HK-2 (cell line): ENCODE data around the gene PRXL2A.
A peak's percentile ranks its signal among the peaks of the same experiment; 100 is the strongest.
"Not testable (repeated sequence)": the region's sequence is repeated elsewhere in the genome, so short reads cannot be mapped to it uniquely, and the experiment has no call there.

Source experiments
- DNase-seq: peaks from one replicate; pipeline ENCODE4 v3.0.0-alpha.2; 2018; ENCODE audit not compliant: unreplicated experiment

The PRXL2A gene, protein sequence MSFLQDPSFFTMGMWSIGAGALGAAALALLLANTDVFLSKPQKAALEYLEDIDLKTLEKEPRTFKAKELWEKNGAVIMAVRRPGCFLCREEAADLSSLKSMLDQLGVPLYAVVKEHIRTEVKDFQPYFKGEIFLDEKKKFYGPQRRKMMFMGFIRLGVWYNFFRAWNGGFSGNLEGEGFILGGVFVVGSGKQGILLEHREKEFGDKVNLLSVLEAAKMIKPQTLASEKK

DNA sequence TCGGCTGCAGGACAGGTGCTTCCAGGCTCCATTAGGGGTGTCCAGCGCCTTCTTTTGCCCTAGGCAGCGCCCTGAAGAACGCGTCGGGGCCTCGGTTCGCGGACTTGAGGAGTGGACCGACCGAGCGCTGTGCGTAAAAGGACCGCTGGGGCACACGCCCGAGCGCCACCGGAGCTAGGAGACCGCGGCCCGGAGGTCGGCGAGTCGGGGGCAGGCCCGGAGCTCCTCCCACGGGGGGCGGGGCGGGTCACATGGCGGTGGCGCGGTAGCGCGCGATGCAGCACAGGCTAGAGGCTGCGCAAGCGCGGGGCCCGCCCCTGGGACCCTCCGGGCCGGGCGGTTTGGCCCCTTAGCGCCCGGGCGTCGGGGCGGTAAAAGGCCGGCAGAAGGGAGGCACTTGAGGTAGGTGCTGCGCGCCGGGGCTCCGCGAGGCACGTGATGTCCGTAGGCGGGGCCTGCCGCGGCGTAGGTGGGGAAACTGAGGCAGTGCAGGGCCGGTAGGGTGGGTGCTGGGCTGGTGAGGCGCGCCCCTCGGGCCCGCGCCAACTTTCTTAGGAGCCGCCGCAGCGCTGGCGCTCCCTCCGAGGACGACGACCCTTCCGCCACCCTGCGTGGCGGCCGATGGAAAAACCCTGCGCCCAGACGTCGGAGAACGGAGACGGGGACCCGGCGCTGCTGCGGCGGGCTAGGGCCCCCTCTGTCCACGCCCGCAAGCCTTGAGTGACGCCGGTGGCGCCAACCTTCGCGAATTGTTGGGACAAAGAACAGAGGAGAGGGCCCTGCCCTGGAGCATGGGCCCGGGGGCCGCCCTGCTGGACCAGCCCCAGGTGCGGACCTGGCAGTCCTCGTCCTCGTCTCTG is at the start of gene PRXL2A:
TSS of gene PRXL2A (plus strand) at position 310 of the 860 bp plus-strand sequence. CDS start 11,917 bp downstream, outside the sequence.
- DNase-seq = peak; percentile 90

DNA sequence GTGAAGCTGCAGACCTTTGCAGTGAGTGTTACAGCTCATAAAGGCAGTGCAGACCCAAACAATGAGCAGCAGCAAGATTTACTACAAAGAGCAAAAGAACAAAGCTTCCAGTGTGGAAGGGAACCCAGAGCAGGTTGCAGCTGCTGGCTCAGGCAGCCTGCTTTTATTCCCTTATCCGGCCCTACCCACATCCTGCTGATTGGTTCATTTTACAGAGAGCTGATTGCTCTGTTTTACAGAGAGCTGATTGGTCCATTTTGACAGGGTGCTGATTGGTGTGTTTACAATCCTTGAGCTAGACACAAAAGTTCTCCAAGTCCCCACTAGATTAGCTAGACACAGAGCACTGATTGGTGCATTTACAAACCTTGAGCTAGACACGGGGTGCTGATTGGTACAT is 49.4 kb upstream of the PRXL2A start:
- DNase-seq = not testable (repeated sequence)

DNA sequence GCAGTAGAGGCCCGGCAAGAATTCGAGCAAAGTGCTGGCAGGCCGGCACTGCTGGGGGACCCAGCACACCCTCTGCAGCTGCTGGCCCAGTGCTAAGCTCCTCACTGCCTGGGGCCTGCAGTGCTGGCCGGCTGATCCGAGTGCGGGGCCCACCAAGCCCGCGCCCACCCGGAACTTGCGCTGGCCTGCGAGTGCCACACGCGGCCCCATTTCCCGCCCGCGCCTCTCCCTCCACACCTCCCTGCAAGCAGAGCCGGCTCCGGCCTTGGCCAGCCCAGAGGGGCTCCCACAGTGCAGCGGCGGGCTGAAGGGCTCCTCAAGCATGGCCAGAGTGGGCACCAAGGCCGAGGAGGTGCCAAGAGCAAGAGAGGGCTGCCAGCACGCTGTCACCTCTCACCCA is 48.7 kb upstream of the PRXL2A start:
- no peak for DNase-seq

DNA sequence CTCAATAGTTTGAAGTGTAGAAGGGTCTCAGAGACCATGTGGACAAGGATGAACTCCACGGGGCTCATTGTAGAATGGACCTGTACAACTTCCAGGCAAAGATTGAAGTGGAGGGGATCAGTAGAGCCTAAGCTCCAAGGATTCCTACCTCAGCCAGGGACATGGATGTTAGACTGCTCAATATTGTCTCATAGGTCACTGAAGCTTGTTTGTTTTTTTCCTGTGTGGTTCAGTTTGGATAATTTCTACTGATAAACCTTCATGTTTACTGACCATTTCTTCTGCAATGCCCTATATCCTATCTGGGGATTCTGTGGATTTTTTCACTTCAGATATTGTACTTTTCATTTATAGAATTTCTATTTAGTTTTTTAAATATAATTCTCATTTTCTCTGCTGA is 42.8 kb upstream of the PRXL2A start:
- no peak for DNase-seq

DNA sequence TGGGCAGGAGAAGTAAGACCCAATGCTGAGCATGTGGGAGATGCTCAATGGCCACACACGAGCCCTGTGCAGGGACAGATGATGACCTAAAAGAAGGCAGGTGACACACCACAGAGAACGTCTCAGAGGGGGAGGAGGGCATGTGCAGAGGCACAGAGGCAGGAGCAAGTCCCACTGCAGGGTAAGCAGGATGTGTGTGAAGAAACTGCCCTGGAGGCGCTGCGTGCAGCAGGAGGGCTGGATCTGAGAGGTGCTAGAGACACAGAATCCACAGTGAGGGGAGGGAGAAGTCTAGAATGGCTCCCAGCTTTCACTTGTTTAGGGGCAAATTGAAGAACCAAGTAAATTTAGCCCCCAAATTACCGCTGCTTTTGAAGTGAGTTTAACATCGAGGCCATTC is 36.9 kb upstream of the PRXL2A start:
- DNase-seq = no peak

DNA sequence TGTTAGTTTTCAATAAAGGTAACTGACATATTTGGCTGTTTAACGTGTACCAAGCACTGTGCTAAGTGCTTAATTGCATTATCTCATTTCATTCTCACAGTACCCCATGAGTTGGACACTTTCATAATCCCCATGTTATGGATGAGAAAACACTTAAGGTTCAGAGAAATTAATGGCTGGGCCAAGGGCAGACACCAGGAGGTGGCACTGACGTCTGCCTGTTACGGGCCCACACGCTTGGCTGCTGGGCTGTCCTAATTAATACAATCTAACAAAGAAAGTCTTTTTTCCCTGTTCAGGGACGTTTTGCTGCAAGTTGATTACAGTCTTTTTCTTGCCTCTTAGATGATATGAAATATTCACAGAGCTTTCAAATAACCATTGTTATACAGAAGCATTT is 35.7 kb upstream of the PRXL2A start:
- no peak for DNase-seq

DNA sequence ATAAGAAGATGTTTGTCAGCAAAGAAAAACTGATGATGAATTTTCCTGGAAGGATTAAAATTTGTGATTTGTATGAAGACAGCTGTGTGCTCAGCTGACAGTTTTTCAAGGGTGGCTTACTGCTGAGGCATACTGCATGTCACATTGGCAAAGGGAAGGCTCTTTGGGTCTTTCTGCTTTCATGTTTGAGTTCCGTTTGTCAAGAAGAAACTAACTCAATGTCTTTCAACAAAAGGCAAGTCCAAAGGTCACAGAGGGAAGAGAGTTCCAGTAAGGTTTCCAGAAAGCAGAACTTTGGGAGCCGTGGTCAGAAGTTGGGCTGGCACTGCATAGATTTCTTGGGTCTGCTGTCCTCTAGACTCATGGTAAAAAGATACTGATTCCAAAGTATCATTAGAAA is 34.8 kb upstream of the PRXL2A start:
- no peak for DNase-seq

DNA sequence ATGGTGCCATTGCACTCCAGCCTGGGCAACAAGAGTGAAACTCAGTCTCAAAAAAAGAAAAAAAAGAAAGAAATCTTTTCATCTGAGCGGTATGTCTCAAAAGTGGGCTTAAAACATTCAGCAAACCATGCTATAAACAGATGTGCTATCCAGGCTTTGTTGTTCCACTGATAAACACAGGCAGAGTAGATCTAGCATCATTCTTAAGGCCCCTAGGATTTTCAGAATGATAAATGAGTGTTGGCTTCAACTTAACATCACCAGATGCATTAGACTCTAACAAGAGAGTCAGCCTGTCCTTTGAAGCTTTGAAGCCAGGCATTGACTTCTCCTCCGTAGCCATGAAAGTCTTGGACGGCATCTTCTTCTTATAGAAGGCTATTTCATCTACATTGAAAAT is 28.6 kb upstream of the PRXL2A start:
- DNase-seq = no peak

DNA sequence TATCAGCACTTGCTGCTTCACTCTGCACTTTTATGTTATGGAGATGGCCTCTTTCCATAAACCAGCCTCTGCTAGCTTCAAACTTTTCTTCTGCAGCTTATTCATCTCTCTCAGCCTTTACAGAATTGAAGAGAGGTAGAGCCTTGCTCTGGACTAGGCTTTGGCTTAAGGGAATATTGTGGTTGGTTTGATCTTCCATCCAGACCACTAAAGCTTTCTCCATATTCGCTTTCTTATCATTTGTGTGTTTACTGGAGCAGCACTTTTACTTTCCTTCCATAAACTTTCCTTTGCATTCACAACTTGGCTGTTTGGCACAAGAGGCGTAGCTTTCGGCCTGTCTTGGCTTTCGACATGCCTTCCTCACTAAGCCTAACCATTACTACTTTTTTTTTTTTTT is 28.2 kb upstream of the PRXL2A start:
- DNase-seq = no peak

DNA sequence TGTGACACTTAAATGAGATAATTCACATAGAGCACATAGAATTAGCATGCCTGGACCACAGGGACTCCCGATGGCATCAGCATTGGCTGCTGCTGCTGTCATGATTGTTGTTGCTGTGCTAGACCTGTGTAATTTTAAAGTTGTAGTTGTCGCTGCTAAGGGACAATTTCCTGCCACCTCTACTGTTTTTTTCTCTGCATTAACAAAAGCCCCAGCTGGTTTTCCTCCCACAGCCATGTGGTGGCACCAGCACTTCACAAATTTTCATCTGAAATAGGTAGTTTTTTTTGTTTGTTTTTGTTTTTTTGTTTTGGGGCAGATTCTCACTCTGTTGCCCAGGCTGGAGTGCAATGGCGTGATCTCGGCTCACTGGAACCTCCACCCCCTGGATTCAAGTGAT is 25.4 kb upstream of the PRXL2A start:
- DNase-seq = peak; percentile 25

DNA sequence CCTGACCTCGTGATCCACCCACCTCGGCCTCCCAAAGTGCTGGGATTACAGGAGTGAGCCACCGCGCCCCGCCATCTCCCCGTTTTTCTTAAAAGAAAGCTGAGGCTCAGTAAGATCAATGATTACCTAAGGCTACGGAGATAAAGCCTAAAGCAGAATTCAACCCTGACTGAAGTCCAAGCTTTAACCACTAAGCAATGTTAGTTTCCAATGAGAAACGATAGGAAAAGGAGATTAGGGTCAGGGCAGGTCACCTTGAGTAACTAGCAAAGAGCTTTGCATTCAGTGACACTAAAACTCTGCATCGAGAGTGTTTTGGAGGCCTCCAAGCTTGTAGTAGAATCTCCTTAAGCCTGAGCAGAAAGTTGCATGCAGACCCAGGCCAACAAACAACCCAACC is 17.6 kb upstream of the PRXL2A start:
- DNase-seq = no peak

DNA sequence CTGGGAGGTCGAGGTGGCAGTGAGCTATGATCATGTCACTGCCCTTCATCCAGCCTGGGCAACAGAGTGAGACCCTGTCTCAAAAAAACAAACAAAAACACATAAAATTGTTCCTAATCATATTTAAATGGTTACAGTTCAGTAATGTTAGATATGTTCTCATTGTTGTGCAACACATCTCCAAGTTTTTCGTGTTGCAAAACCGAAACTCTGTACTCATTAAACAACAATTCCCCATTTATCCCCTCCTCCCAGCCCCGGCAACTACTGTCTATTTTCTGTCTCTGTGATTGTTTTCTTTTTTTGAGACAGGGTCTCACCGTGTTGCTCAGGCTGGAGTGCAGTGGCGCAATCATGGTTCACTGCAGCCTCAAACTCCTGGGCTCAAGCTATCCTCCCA is 16.1 kb upstream of the PRXL2A start:
- DNase-seq = no peak

DNA sequence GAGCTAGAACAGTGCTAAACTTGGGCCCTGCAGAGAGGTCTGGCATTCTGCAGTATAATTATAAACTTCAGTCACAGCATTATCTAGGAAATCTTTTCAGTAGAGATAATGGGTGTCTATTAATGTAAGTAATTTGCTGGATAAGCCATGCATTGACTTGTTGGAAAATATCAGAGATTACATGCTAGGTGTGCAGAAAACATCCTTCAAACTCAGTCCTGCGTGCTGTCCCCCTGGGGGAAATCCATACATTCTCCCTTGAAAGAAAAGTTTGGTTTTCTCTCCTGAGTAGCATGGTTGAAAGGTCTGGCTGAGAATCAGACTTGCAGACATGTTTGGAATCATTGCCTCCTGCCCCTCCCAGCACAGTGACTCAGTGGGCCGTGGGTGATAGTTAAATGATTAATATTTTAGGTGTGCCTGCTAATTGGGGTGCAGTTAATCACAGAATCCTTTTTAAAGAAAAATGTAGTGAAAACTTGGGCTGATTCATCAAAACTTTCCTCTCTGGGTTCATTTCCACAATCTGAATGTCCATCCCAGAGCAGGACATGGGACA is 13.9 kb upstream of the PRXL2A start:
- DNase-seq = no peak

DNA sequence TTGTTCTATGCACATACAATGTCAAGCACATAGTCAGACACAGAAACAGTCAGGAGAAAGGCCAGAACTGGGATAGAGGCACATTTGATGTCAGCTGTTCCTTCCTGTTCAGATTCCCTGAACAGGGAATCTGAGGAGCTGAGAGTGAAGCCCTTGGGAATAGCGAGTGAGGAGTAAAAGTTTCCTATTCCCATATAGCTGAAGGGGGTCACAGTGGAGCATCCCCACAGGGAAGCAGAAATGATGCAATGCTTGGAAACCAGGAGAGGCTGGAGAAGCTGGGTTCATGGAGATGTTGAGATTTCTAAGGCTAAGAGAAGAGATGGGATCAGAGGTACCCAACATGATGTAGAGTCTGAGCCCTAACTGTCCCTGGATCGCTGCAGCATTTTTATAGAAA is 11.3 kb upstream of the PRXL2A start:
- DNase-seq = no peak

DNA sequence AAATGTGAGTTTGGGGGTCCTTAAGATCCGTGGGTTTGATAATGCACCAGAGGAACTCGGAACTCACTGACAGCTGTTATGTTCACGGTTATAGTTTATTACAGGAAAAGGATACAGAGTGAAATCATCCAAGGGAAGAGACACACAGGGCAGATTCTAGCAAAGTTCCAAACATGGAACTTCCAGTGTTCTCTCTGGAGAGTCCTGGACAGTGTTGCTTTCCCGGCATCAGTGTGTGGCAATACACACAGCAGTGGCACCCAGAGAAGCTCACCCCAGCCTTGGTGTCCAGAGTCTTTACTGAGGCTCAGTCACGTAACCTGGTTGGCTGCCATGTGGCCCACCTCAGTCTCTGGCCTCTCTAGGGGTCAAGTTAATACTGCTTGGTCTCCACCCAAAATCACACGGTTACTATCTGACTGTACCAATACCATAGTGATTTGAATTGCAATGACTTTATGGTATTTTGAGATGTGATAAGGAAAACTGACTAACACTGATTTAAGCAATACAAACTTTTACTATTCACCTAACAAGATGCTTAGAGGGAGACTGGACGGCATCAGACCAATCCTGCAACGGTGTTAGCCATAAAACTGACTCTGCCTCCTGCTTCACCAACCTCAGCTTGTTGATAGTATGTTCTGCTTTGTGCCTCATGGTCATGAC is 8.1 kb upstream of the PRXL2A start:
- DNase-seq = no peak

DNA sequence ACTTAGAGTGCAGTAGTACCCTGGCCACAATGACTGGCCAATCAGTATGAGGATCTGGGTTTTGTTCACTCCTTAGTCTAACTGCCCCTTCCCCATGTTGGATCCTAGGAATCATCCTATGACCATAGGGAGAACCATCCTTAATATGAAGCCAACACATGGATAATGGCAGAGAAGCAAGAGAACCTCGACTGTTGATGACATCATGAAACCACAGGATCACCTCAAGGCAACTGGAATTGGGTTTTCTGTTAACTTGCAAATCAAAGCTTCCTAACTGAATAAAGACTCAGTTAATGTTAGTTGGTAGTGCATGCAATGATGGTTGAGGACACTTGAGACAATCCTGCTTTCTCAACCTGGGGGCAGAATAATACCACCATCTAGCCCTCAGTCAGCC is 3.3 kb upstream of the PRXL2A start:
- no peak for DNase-seq

DNA sequence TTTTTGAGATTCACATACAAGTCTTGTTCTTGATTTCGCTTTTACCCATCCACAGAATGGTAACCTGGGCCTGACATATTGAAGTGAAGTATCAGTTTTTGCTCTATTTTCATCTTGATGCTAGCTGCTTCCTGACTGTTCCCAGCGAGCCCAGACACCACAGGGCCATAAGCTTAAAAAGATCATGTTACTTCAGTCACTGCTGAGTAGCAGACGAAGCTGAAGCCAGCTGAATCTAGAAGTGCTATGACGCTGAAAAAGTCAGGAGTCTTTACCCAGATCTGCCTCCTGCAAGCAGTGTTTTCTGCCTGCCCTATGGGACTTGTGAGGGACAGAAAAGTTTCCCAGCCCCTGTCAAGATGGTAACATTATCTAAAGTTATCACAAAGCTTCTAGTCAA is 2.7 kb upstream of the PRXL2A start:
- DNase-seq = no peak

DNA sequence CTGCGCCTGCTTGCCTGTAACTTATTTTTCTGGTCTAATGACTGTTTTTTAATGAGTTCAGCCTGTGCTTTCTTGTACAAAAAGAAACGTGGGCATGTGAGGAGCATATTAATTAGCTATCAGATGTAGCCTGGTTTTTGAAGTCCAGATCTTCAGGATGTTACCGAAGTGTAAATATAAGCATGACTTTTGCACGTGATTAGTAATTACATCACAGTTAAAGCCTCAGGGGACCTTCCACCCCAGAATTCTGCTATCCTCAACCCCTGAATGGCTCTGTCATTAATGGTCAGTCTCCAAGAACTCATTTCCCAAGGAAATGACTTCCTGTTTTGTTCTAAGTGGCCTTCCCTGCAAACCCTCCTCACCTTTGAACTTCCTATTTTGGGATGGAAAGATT is 2.1 kb upstream of the PRXL2A start:
- DNase-seq = no peak

DNA sequence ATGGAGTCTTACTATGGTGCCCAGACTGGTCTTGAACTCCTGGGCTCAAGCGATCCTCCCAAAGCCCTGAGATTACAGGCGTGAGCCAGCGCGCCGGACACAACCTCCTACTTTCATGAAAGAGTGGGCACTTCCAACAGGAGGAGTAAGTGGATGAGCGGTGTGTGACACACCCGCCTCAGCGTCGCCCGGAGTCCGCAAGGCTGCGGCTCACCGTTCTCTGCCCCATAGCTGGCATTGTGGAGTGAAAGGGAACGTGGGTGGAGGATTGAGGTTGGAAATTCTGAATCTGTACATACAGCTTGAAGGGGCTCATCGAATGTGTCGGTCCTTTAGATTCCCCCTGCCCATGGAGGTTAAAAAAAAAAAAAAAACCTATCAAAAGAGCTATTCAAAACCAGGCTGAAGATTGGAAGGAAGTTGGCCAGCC is 524 bp upstream of the PRXL2A start:
- peak; percentile 81 for DNase-seq

DNA sequence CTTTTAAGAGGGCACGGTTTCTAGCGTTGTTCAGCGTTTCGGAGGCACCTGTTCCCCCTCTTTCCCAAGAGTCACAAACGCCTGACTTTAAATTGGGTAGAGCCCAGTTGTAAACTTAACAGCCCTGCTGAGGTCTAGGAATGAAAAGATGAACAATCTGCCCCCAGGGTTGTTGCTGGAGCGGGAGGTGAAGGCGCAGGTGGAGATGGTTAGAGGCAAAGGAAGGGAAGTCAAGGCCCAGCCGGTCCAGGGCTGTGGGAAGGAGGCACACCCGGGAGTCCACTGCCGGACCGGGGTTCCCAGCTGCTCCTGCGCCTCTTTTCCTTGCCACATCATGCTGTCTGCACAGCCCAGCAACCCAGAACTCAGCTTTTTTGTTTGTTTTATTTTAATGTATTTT is 770 bp downstream of the PRXL2A start:
- DNase-seq = no peak

DNA sequence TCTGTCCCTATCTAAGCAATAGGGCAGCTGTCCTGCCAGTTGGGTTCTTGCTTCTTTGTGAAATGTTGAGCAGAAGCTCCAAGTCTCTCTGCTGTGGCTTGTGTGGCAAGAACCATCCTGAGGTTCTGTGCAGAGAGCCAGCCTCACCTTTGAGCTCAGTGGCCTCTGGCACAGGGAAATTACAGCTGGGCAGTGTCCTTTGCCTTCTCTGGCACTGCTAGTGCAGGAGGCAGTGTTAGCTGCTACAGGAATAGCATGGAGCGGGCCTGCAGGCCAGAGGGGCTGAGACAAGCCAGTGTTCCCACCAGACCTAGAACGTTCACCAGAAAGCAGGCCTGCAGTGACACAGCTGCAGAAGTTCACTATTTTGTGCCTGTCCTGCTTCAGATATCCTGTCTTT is 1.8 kb downstream of the PRXL2A start:
- DNase-seq = no peak

DNA sequence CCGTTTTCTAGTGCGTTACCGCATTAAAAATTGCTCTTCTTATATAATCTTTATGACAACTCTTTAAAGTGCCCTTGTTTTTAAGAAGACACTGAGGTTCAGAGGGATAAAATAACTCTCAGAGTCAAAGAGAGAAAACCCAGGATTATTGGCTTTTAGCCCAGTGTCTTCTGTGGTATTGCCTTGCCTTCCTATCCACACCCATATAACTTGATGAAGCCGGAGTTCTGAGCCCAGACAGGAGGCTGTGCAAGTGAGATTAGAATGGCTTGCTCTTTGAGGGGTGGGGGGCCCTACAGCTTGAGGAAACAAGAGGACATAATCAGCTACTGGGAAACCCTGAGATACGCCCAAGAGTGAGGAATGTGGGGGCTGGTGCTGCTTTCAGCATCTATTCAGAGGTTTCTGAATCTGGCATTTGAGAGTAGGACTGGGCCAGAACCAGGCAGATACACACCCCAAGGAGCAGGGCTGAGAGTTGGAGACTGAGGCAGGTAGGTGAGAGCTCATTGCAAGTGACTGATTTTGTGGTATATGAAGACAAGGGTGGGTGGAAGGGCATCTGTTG is 2.3 kb downstream of the PRXL2A start:
- DNase-seq = no peak
